ENCODE measurements around the gene FBXO2.

Gene FBXO2

DNA sequence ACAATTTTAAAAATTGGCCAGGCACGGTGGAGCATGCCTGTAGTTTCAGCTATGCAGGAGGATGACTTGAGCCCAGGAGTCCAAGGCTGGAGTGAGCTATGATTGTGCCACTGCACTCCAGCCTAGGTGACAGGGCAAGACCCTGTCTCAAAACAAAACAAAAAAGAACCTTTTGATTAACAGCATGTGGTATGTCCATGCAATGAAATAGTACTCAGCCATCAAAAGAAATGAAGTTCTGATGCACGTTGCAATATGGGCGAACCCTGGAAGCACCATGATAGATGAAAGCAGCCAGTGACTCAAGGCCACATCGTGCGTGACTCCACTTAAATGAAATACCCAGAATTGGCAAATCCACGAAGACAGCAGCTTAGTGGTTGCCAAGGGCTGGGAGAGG is 47.5 kb downstream of the FBXO2 start:
- TF ChIP-seq FOXA1 (IDR thresholded peaks at IDR 0.05): no peak
- TF ChIP-seq CTBP1 (IDR thresholded peaks at IDR 0.05; ENCODE audit: borderline replicate concordance): no peak
- TF ChIP-seq ELF4 (IDR thresholded peaks at IDR 0.05): no peak
- no peak for TF ChIP-seq LEF1 (IDR thresholded peaks at IDR 0.05; ENCODE audit: borderline replicate concordance)
- TF ChIP-seq ARNT (IDR thresholded peaks at IDR 0.05): no peak
- TF ChIP-seq L3MBTL2 (conservative IDR thresholded peaks at IDR 0.05): no peak
- no peak for TF ChIP-seq SP1 (IDR thresholded peaks at IDR 0.05)
- TF ChIP-seq, protein P1, sequence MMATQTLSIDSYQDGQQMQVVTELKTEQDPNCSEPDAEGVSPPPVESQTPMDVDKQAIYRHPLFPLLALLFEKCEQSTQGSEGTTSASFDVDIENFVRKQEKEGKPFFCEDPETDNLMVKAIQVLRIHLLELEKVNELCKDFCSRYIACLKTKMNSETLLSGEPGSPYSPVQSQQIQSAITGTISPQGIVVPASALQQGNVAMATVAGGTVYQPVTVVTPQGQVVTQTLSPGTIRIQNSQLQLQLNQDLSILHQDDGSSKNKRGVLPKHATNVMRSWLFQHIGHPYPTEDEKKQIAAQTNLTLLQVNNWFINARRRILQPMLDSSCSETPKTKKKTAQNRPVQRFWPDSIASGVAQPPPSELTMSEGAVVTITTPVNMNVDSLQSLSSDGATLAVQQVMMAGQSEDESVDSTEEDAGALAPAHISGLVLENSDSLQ (IDR thresholded peaks at IDR 0.05): no peak
- POLR2A ChIA-PET: no interaction called here
- CTCF ChIA-PET: interaction anchor here (0.6 kb wide), 1 partner anchor 1086 kb away, joined by 3 read pairs; no protein-coding TSS in a partner anchor
- no peak for DNase-seq (ENCODE audit: extremely low spot score)

DNA sequence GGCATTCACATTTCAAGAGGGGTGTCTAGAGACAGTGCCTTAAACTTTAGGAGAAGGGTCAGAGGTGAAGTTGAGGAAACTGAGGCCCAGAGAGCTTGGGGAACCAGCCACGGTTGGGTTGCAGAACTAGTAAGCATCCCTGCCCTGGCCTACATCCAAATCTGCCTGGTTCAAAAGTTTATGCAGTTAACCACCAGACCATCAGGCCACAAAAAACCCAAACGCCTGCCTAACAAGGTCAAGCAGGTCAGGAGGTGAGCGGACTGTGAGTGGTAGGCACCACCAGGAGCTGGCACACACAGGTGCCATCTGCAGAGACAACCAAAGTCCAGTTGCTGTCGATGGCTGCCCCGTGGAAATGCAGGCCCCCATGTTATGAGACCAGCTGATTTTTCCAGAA is 51.2 kb downstream of the FBXO2 start:
- CTCF ChIA-PET: no interaction called here
- POLR2A ChIA-PET: no interaction called here
- no peak for DNase-seq (ENCODE audit: extremely low spot score)
- TF ChIP-seq FOXM1 (IDR thresholded peaks at IDR 0.05; ENCODE audit: borderline replicate concordance) (no peak), FOXA1 (IDR thresholded peaks at IDR 0.05) (no peak), FOXK2 (IDR thresholded peaks at IDR 0.05) (no peak), BHLHE40 (IDR thresholded peaks at IDR 0.05; ENCODE audit: borderline replicate concordance) (no peak), ARNT (IDR thresholded peaks at IDR 0.05) (no peak)

DNA sequence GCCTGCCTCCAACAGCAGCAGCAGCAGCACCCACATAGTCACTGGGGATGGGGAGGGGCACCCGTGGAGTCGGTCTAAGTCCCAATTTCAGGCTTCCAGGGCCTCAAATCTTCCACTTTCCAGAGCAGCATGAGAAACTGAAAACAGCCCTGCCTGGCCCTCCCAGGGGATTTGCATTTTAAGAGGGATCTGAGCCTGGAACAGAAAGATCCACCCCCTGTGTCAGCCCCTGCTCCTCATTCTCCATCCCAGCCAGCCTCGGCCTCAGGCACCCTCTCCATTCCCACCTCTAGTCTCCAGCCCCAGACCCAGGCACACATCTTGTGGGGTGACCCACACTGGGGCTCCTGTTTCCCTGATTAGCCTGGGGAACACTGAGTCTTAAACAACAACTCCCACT is 51.8 kb downstream of the FBXO2 start:
- no peak for TF ChIP-seq LEF1 (IDR thresholded peaks at IDR 0.05; ENCODE audit: borderline replicate concordance)
- DNase-seq (ENCODE audit: extremely low spot score): no peak
- ChIA-PET POLR2A (no interaction called here), CTCF (no interaction called here)

DNA sequence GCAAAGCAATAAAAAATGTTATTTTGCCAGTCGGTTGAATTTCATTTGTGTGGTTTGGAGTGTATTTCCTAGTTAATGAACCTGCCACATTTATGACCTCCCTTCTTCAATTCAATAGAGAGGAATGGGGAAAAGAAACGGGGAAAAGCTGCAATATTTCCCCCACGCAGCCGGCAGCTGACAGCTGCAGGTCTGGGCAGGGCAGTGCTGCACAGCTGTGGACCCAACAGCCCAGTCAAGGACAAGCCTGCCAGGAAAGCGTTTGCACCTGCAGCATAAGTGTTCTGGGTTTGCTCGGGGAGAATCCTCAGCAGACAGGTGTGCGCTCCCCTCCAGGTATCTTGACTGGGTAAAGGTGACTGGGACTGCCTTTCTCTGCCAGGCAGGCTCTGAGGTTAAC is 53.4 kb downstream of the FBXO2 start:
- TF ChIP-seq FOXA1 (IDR thresholded peaks at IDR 0.05): no peak
- TF ChIP-seq, protein P1 (IDR thresholded peaks at IDR 0.05): no peak
- TF ChIP-seq LEF1 (IDR thresholded peaks at IDR 0.05; ENCODE audit: borderline replicate concordance): no peak
- no peak for TF ChIP-seq FOXM1 (IDR thresholded peaks at IDR 0.05; ENCODE audit: borderline replicate concordance)
- TF ChIP-seq FOXK2 (IDR thresholded peaks at IDR 0.05): no peak
- TF ChIP-seq HDGF (IDR thresholded peaks at IDR 0.05; ENCODE audit: borderline replicate concordance): no peak
- no peak for TF ChIP-seq BHLHE40 (IDR thresholded peaks at IDR 0.05; ENCODE audit: borderline replicate concordance)
- TF ChIP-seq NFRKB (IDR thresholded peaks at IDR 0.05): no peak
- TF ChIP-seq ELF4 (IDR thresholded peaks at IDR 0.05): no peak
- no peak for TF ChIP-seq L3MBTL2 (conservative IDR thresholded peaks at IDR 0.05)
- no peak for TF ChIP-seq SUZ12 (IDR thresholded peaks at IDR 0.05)
- no peak for TF ChIP-seq CTBP1 (IDR thresholded peaks at IDR 0.05; ENCODE audit: borderline replicate concordance)
- no peak for TF ChIP-seq TARDBP (IDR thresholded peaks at IDR 0.05)
- no peak for TF ChIP-seq ARNT (IDR thresholded peaks at IDR 0.05)
- TF ChIP-seq SP1 (IDR thresholded peaks at IDR 0.05): no peak
- no peak for TF ChIP-seq ZNF384 (IDR thresholded peaks at IDR 0.05)
- DNase-seq (ENCODE audit: extremely low spot score): no peak
- CTCF ChIA-PET: no interaction called here
- POLR2A ChIA-PET: no interaction called here

DNA sequence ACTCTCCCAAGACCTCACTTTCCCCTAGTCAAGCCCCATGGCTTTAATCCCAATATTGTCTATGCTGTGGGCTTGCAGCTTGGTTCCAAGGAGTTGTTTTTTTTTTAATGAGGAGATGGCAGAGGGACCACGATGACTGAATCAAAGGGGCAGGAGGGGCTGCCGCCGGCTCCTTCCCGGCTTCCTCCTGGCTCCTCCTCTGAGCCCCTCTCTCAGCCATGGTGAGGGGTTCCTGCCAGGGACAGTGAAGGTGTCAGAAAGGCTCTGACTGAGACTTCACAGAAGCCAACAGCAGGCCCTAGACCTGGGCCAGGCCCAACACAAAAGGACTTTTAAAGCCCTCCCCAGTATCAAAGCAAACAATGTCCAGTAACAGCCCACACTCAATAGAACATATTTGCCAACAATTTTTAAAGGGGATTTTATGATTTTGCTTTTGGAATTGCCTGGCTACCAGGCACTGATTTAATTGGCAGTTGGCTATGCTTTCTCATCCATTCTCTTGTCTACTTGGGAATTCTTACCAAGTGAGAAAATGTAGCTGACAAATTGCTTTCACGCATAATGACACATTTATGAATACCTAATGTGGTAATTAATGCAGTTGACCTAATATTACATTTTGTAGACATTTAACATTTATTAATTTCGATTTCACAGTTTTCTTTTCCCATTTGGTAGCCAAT is 54.2 kb downstream of the FBXO2 start:
- ChIA-PET POLR2A (no interaction called here), CTCF (no interaction called here)
- TF ChIP-seq BHLHE40 (IDR thresholded peaks at IDR 0.05; ENCODE audit: borderline replicate concordance) (no peak), FOXM1 (IDR thresholded peaks at IDR 0.05; ENCODE audit: borderline replicate concordance) (no peak), ZNF384 (IDR thresholded peaks at IDR 0.05) (no peak)
- no peak for DNase-seq (ENCODE audit: extremely low spot score)

DNA sequence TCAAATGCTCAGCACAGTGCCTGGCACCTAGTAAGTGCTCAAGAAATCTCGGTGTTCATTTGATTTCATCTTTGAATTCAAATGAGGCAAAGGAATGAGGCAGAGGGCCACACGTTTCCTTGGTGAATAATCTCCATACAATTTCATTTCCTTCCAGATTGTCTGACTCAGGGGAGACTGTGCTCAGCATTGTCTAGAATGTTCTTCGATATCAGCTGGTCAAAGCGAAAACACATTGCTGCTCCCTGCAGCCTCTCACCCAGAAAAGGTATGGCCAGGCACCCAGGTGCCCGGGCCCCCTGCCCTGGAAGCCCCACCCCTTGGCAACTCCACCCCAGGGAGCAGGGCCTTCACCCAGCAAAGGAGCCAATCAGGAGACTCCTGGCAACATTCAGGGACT is 55.8 kb downstream of the FBXO2 start:
- TF ChIP-seq FOXK2 (IDR thresholded peaks at IDR 0.05) (no peak), ARNT (IDR thresholded peaks at IDR 0.05) (no peak), CTBP1 (IDR thresholded peaks at IDR 0.05; ENCODE audit: borderline replicate concordance) (no peak), L3MBTL2 (conservative IDR thresholded peaks at IDR 0.05) (no peak), FOXM1 (IDR thresholded peaks at IDR 0.05; ENCODE audit: borderline replicate concordance) (no peak), BHLHE40 (IDR thresholded peaks at IDR 0.05; ENCODE audit: borderline replicate concordance) (no peak), ZNF384 (IDR thresholded peaks at IDR 0.05) (no peak), HDGF (IDR thresholded peaks at IDR 0.05; ENCODE audit: borderline replicate concordance) (no peak), SUZ12 (IDR thresholded peaks at IDR 0.05) (no peak)
- TF ChIP-seq, protein P1 (IDR thresholded peaks at IDR 0.05): no peak
- POLR2A ChIA-PET: no interaction called here
- CTCF ChIA-PET: no interaction called here
- DNase-seq (ENCODE audit: extremely low spot score): no peak
